Mucosa of descending colon (tissue), 3 donors: ENCODE results near the gene FARS2. TPM values are rescaled to one million over a fixed set of nuclear protein-coding genes. Genes with fewer than 3 reads are reported as not detected.

ENCODE experiments used
- ATAC-seq: fragments of 200-7000 bp; cut with Tn5 transposase; one replicate; pipeline ENCODE4 v1.9.1; 2020; ENCODE audit warnings: mild to moderate bottlenecking, moderate library complexity
- DNase-seq, 3 donors: peaks; one replicate each; pipeline ENCODE4 v3.0.0-alpha.2; 2020
- H3K36me3 ChIP-seq: fragments of 200-600 bp; one replicate; pipeline ENCODE4 v1.8.0; 2021; ENCODE audit warnings: low read depth, mild to moderate bottlenecking
- H3K4me1 ChIP-seq: fragments of 200-600 bp; one replicate; pipeline ENCODE4 v1.8.0; 2021; ENCODE audit warnings: low read depth, mild to moderate bottlenecking
- H3K4me3 ChIP-seq: fragments of 200-600 bp; one replicate; pipeline ENCODE4 v1.8.0; 2021; ENCODE audit warnings: mild to moderate bottlenecking
- H3K9me3 ChIP-seq: fragments of 200-600 bp; one replicate; pipeline ENCODE4 v1.8.0; 2021; ENCODE audit warnings: mild to moderate bottlenecking
- CTCF ChIP-seq: fragments of 200-600 bp; IDR thresholded peaks from one replicate; pipeline ENCODE4 v1.8.0; 2022; ENCODE audit warnings: antibody characterized with exemption, mild to moderate bottlenecking
- intact Hi-C, 2 donors: fragments of 100-400 bp; cut with DNase I in 1 of 2; cut with micrococcal nuclease in 1 of 2; formaldehyde crosslinking; loops; one replicate each; pipeline versions ENCODE4 v1.11.0 to v1.11.1; 2022; cut with DNase I, micrococcal nuclease
- total RNA-seq, 3 donors: library from RNA; stranded (reverse); fragmentation: NEBNext Ultra II Directional in 2 of 3; extraction: Animal tissue kit (Norgen Biotek cat#: 25700) in 2 of 3; gene quantifications; one replicate each; pipeline versions ENCODE4 v1.2.1 to v1.2.4, GENCODE V29; 2021 to 2023
- donor health status: DM: no; HTN: no; CAD: no; lungs with moderate emphysema.
- donor health status: DM: no; HTN: no; CAD: no.
- donor health status: DM: no; HTN: yes; CAD: no.

The FARS2 gene
- total RNA-seq, 3 donors from 2014 or later = 15.2 to 21.6 (median 17.2) TPM

- H3K9me3 ChIP-seq = no peaks in the 10 kb centered on the region
- no peaks in the 10 kb centered on the region for H3K4me1 ChIP-seq
- ATAC-seq = no peak
- no peaks in the 10 kb centered on the region for H3K36me3 ChIP-seq
- no peak for DNase-seq
- TF ChIP-seq CTCF = no peak
- intact Hi-C loops = no loop called here
- H3K4me3 ChIP-seq = no peak overlapping the region
Observed at GRCh38 chr6:5231289-5231688, 30.0 kb upstream of the FARS2 start.

- H3K4me3 ChIP-seq = no peak overlapping the region
- peak in 1 of 3 donors; percentile 5 for DNase-seq
- ATAC-seq = no peak
- H3K4me1 ChIP-seq = no peaks in the 10 kb centered on the region
- intact Hi-C loops = no loop called here
- TF ChIP-seq CTCF = no peak
- no peaks in the 10 kb centered on the region for H3K36me3 ChIP-seq
- H3K9me3 ChIP-seq = no peaks in the 10 kb centered on the region
Observed at GRCh38 chr6:5234874-5235273, 26.4 kb upstream of the FARS2 start.

GRCh38 chr6:5235830-5236229 is 25.5 kb upstream of the FARS2 start:
- no peak for TF ChIP-seq CTCF
- Histone ChIP-seq H3K36me3 (no peaks in the 10 kb centered on the region), H3K9me3 (no peaks in the 10 kb centered on the region), H3K4me1 (no peaks in the 10 kb centered on the region), H3K4me3 (no peak overlapping the region)
- DNase-seq (no peak), ATAC-seq (no peak)
- intact Hi-C loops = no loop called here

GRCh38 chr6:5237805-5238204 is 23.5 kb upstream of the FARS2 start:
- intact Hi-C loops = no loop called here
- H3K36me3 ChIP-seq = no peaks in the 10 kb centered on the region
- H3K9me3 ChIP-seq = no peaks in the 10 kb centered on the region
- DNase-seq = no peak
- H3K4me1 ChIP-seq = no peaks in the 10 kb centered on the region
- no peak for ATAC-seq
- TF ChIP-seq CTCF = no peak
- H3K4me3 ChIP-seq = no peak overlapping the region

- Histone ChIP-seq H3K4me3 (no peak overlapping the region), H3K4me1 (no peaks in the 10 kb centered on the region), H3K9me3 (no peaks in the 10 kb centered on the region), H3K36me3 (no peaks in the 10 kb centered on the region)
- intact Hi-C loops = no loop called here
- no peak for TF ChIP-seq CTCF
- ATAC-seq (no peak), DNase-seq (no peak)
Observed at GRCh38 chr6:5238336-5238735, 23.0 kb upstream of the FARS2 start.

GRCh38 chr6:5241252-5241651 is 20.1 kb upstream of the FARS2 start:
- intact Hi-C loops = no loop called here
- no peaks in the 10 kb centered on the region for H3K36me3 ChIP-seq
- H3K9me3 ChIP-seq = no peaks in the 10 kb centered on the region
- H3K4me1 ChIP-seq = no peaks in the 10 kb centered on the region
- no peak for TF ChIP-seq CTCF
- no peak for DNase-seq
- ATAC-seq = no peak
- H3K4me3 ChIP-seq = no peak overlapping the region
